ENCODE results near the gene PDE6D.

DNA sequence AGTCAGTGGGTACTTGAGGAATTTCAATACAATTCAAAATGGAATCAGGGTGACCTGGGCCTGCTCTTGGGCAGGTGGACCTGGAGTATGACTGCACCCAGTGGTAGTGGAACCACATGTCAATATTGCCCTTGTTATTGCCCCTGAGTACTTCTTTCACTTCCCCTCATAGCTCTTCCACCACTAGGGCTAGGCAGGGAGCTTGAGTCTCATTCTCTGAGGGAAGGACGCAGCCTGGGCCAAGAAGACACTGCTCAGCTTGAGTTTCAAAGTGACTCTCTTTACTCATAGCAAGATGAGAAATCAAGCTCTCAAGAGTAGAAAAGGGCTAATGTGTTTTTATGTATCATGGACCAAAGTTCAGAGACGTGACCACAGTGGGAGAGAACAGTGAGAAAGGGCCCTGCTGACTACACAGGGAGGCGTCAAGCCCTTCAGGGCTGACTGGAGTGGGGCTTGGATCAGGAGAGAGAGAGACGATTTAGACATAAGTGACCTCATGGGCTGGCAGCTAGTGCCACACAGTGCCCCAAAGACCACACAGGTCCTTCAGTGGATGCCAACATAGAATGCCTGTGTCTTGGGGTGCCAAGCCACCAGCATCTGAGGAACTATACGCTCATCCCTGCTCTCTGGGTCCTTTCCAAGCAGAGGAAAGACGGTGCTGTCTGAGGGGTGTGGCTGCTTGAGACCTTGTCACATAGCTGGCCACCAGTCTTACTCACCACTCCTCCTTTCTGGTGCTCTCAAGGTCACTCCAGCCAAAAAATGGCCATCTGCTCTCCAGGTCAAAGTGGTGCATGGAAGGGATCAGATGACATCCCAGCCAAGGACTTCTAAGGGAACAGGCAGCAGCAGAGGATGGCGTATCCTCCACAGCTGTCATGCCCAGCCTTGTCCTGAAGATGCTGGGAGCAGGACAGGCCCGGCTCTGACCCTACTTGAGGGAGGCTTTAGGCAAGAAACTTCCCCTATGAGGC is 59.8 kb downstream of the PDE6D start:
- TF ChIP-seq, protein P1, sequence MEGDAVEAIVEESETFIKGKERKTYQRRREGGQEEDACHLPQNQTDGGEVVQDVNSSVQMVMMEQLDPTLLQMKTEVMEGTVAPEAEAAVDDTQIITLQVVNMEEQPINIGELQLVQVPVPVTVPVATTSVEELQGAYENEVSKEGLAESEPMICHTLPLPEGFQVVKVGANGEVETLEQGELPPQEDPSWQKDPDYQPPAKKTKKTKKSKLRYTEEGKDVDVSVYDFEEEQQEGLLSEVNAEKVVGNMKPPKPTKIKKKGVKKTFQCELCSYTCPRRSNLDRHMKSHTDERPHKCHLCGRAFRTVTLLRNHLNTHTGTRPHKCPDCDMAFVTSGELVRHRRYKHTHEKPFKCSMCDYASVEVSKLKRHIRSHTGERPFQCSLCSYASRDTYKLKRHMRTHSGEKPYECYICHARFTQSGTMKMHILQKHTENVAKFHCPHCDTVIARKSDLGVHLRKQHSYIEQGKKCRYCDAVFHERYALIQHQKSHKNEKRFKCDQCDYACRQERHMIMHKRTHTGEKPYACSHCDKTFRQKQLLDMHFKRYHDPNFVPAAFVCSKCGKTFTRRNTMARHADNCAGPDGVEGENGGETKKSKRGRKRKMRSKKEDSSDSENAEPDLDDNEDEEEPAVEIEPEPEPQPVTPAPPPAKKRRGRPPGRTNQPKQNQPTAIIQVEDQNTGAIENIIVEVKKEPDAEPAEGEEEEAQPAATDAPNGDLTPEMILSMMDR (conservative IDR thresholded peaks at IDR 0.05; ENCODE audit: low read length): no peak; the same call in 1 of the 2 replicates
- TF ChIP-seq EZH2phosphoT487 (IDR thresholded peaks at IDR 0.05; ENCODE audit: borderline replicate concordance): no peak

Measured in Loucy (cell line).